Mesodermal cell (in vitro differentiated cells): Measurements from ENCODE around the gene FAM209B.
A peak's percentile ranks its signal among the peaks of the same experiment; 100 is the strongest.
"Not testable (repeated sequence)": the region's sequence is repeated elsewhere in the genome, so short reads cannot be mapped to it uniquely, and the experiment has no call there.

Source experiments
- H3K27ac ChIP-seq: 2 replicates; pipeline ENCODE4 v1.7.0; 2013; ENCODE audit warnings: mild to moderate bottlenecking, low read depth, low read length, moderate library complexity; ENCODE audit not compliant: severe bottlenecking
- H3K36me3 ChIP-seq: 2 replicates; pipeline ENCODE4 v1.7.1; 2013; ENCODE audit warnings: mild to moderate bottlenecking, low read length, moderate library complexity; ENCODE audit not compliant: control insufficient read depth, insufficient read depth
- H3K4me1 ChIP-seq: one replicate; pipeline ENCODE4 v1.7.1; 2013; ENCODE audit warnings: mild to moderate bottlenecking, low read length; ENCODE audit not compliant: insufficient read depth, control insufficient read depth, poor library complexity, severe bottlenecking
- H3K4me3 ChIP-seq: 2 replicates; pipeline ENCODE4 v1.7.0; 2013; ENCODE audit warnings: low read length, control low read depth, mild to moderate bottlenecking; ENCODE audit not compliant: insufficient read depth, poor library complexity, severe bottlenecking; ENCODE audit errors: extremely low read depth
- H3K9me3 ChIP-seq: 2 replicates; pipeline ENCODE4 v1.7.1; 2013; ENCODE audit warnings: mild to moderate bottlenecking, low read length, moderate library complexity; ENCODE audit not compliant: control insufficient read depth
- WGBS, 2 experiments: methylation state at CpG; one replicate each; pipeline ENCODE4 v1.1.5; 2013; ENCODE audit warnings: missing lambda C conversion rate in 2 of 2; ENCODE audit not compliant: insufficient coverage in 2 of 2; 5-methylcytosine and 5-hydroxymethylcytosine counted together

Gene FAM209B

GRCh38 chr20:56537997-56538396 lies 5.0 kb downstream of the FAM209B start:
- no peaks in the 10 kb centered on the region for H3K9me3 ChIP-seq
- 93 to 100% methylated on average over 3 of the region's 3 CpGs for WGBS, 2 experiments
- H3K36me3 ChIP-seq, result no peaks in the 10 kb centered on the region
- H3K4me3 ChIP-seq, result no peak overlapping the region
- no peaks in the 10 kb centered on the region for H3K4me1 ChIP-seq
- H3K27ac ChIP-seq, result no peak overlapping the region

GRCh38 chr20:56540415-56540814 lies 7.4 kb downstream of the FAM209B start:
- Histone ChIP-seq H3K4me3 (no peak overlapping the region), H3K27ac (no peak overlapping the region), H3K9me3 (no peaks in the 10 kb centered on the region), H3K36me3 (no peaks in the 10 kb centered on the region), H3K4me1 (no peaks in the 10 kb centered on the region)
- 86 to 92% methylated on average over 5 to 6 of the region's 6 CpGs for WGBS, 2 experiments

GRCh38 chr20:56542489-56543030 lies 9.5 kb downstream of the FAM209B start:
- Histone ChIP-seq H3K36me3 (no peaks in the 10 kb centered on the region), H3K4me3 (no peak overlapping the region), H3K4me1 (no peaks in the 10 kb centered on the region), H3K9me3 (no peaks in the 10 kb centered on the region), H3K27ac (no peak overlapping the region)
- 89 to 92% methylated on average over 5 of the region's 9 CpGs for WGBS, 2 experiments

GRCh38 chr20:56551571-56551970 lies 18.5 kb downstream of the FAM209B start:
- H3K36me3 ChIP-seq, result no peaks in the 10 kb centered on the region
- WGBS, 2 experiments, result 93 to 95% methylated on average over 6 of the region's 8 CpGs
- H3K4me3 ChIP-seq, result no peak overlapping the region
- H3K9me3 ChIP-seq, result no peaks in the 10 kb centered on the region
- H3K4me1 ChIP-seq, result peaks cover 15% of the 10 kb centered on the region
- no peak overlapping the region for H3K27ac ChIP-seq

GRCh38 chr20:56552911-56553629 lies 20.0 kb downstream of the FAM209B start:
- WGBS, 2 experiments, result 71 to 86% methylated on average over 5 to 6 of the region's 8 CpGs

GRCh38 chr20:56554869-56555268 lies 21.8 kb downstream of the FAM209B start:
- no peak overlapping the region for H3K4me3 ChIP-seq
- H3K9me3 ChIP-seq, result no peaks in the 10 kb centered on the region
- peaks cover 15% of the 10 kb centered on the region for H3K4me1 ChIP-seq
- 71 to 93% methylated on average over 2 to 3 of the region's 4 CpGs for WGBS, 2 experiments
- H3K36me3 ChIP-seq, result no peaks in the 10 kb centered on the region
- H3K27ac ChIP-seq, result peak overlapping the region; percentile 88

More at GRCh38 chr20:56552911-56553629, 20.0 kb downstream of the FAM209B start:
- no peak overlapping the region for H3K4me3 ChIP-seq
- peak overlapping the region; percentile 29 for H3K27ac ChIP-seq
- no peaks in the 10 kb centered on the region for H3K9me3 ChIP-seq
- H3K36me3 ChIP-seq, result no peaks in the 10 kb centered on the region
- peaks cover 15% of the 10 kb centered on the region for H3K4me1 ChIP-seq

- H3K9me3 ChIP-seq, result no peaks in the 10 kb centered on the region
- no peaks in the 10 kb centered on the region for H3K36me3 ChIP-seq
- WGBS, 2 experiments, result 86 to 90% methylated on average over 3 of the region's 6 CpGs
- H3K4me1 ChIP-seq, result peaks cover 15% of the 10 kb centered on the region
- no peak overlapping the region for H3K4me3 ChIP-seq
- no peak overlapping the region for H3K27ac ChIP-seq
These were observed 25.9 kb downstream of the FAM209B start for GRCh38 chr20:56558968-56559367.

GRCh38 chr20:56564526-56564925 lies 31.5 kb downstream of the FAM209B start:
- H3K9me3 ChIP-seq, H3K4me1 ChIP-seq, H3K36me3 ChIP-seq, H3K4me3 ChIP-seq, H3K27ac ChIP-seq: not testable (repeated sequence)
- WGBS, 2 experiments, result 85 to 89% methylated on average over 3 to 6 of the region's 6 CpGs

GRCh38 chr20:56565511-56565910 lies 32.5 kb downstream of the FAM209B start:
- WGBS, 2 experiments, result 76 to 86% methylated on average over 3 to 4 of the region's 4 CpGs
- no peaks in the 10 kb centered on the region for H3K9me3 ChIP-seq

GRCh38 chr20:56566621-56567020 lies 33.6 kb downstream of the FAM209B start:
- Histone ChIP-seq H3K4me1 (no peaks in the 10 kb centered on the region), H3K36me3 (no peaks in the 10 kb centered on the region), H3K27ac (no peak overlapping the region), H3K9me3 (no peaks in the 10 kb centered on the region), H3K4me3 (no peak overlapping the region)
- 79 to 80% methylated on average over 2 of the region's 3 CpGs for WGBS, 2 experiments

More at GRCh38 chr20:56565511-56565910, 32.5 kb downstream of the FAM209B start:
- Histone ChIP-seq H3K4me3 (no peak overlapping the region), H3K27ac (no peak overlapping the region), H3K4me1 (no peaks in the 10 kb centered on the region), H3K36me3 (no peaks in the 10 kb centered on the region)

- Histone ChIP-seq H3K9me3 (no peaks in the 10 kb centered on the region), H3K36me3 (no peaks in the 10 kb centered on the region), H3K4me3 (no peak overlapping the region), H3K27ac (no peak overlapping the region), H3K4me1 (peaks cover 11% of the 10 kb centered on the region)
- 0% methylated on average over 1 of the region's 2 CpGs; no CpG with 5 or more reads in 1 of the 2 experiments for WGBS, 2 experiments
These were observed 37.8 kb downstream of the FAM209B start for GRCh38 chr20:56570832-56571231.
